ENCODE data around the gene CFL1.

DNA sequence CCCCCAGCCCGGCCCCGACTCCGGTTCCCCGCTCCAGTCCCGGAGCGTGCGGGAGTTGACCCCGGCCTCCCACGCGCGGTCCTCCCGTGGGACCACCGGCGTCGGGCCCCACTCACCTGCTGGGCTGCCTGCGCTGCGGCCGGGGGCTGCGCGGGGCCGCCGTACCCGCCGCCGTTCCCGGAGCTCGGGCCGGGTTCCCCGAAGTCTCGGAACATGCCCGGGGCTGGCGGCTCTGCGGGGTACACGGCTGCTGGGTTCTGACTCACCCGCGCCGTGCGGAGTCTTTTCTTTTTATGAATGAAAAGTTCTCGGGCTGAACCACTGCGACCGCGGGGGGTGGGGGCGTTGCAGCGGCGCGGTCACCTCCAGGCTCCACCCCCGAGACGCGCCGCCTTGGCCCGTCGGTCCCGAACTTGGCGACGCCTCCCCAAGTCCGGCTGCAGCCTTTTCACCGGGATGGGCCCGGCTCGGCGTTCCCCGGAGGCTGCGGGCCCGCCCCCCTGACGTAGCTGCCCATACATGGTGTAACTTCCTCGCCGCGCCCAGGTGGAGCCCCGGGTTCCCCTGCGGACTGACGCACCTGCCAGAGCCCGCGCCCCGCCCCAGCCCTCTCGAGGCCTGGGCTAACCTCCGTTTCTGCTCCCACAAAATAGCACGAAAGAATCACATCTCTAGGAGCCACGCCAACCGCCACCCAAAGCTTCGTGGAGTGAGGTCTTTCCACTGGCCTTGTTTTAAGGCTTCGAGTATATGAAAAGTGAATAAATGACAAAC lies 42.3 kb upstream of the CFL1 start, which contains the start of gene FOSL1:
- TF ChIP-seq TAF1 (IDR thresholded peaks at IDR 0.05; ENCODE audit: borderline replicate concordance, insufficient read depth, low read length) (peak; percentile 92; the same call in 1 of the 2 replicates), POLR2AphosphoS5 (IDR thresholded peaks at IDR 0.05; ENCODE audit: low read depth, low read length) (peak; percentile 91), SIN3A (IDR thresholded peaks at IDR 0.05; ENCODE audit: borderline replicate concordance, insufficient read depth, low read length) (peak; percentile 84)

Data from PFSK-1 (cell line).